Natural killer cell (primary cell): ENCODE measurements around the gene ENPP3. TPM values are rescaled to one million over a fixed set of nuclear protein-coding genes. Genes with fewer than 3 reads are reported as not detected.

Source experiments
- ATAC-seq, 3 donors: fragments of 150-1000 bp in 2 of 3; fragments of 200-7000 bp in 1 of 3; cut with Tn5 transposase; 1 replicate in 1 of 3; 2 replicates in 2 of 3; pipeline ENCODE4 v1.10.0; 2021; ENCODE audit warnings: mild to moderate bottlenecking in 2 of 3, moderate library complexity in 2 of 3
- DNase-seq, 2 donors: peaks; one replicate each; pipeline versions ENCODE4 v3.0.0 to v3.0.0-alpha.2; 2013 to 2021; ENCODE audit warnings: mixed read lengths in 1 of 2
- H3K27ac ChIP-seq: one replicate; pipeline ENCODE4 v1.5.1; 2013; ENCODE audit warnings: mild to moderate bottlenecking, low read length
- H3K27me3 ChIP-seq: one replicate; pipeline ENCODE4 v1.6.1; 2013; ENCODE audit warnings: low read length; ENCODE audit not compliant: control insufficient read depth, insufficient read depth
- H3K36me3 ChIP-seq: one replicate; pipeline ENCODE4 v1.6.1; 2013; ENCODE audit warnings: low read length; ENCODE audit not compliant: control insufficient read depth, insufficient read depth
- H3K4me1 ChIP-seq: one replicate; pipeline ENCODE4 v1.6.1; 2013; ENCODE audit warnings: low read length; ENCODE audit not compliant: control insufficient read depth, insufficient read depth
- H3K4me3 ChIP-seq: one replicate; pipeline ENCODE4 v1.5.1; 2013; ENCODE audit warnings: low read length
- H3K9me3 ChIP-seq: one replicate; pipeline ENCODE4 v1.6.1; 2013; ENCODE audit warnings: low read length; ENCODE audit not compliant: control insufficient read depth, insufficient read depth
- H3K27ac Mint-ChIP-seq, 2 donors: one replicate each; pipeline ENCODE4 v1.8.0; 2022; ENCODE audit warnings: mild to moderate bottlenecking in 2 of 2, mixed read lengths in 2 of 2, moderate library complexity in 1 of 2
- H3K27me3 Mint-ChIP-seq, 2 donors: one replicate each; pipeline ENCODE4 v1.8.0; 2022; ENCODE audit warnings: low read depth in 2 of 2, mixed read lengths in 2 of 2
- H3K36me3 Mint-ChIP-seq: one replicate; pipeline ENCODE4 v1.8.0; 2022; ENCODE audit warnings: mixed read lengths
- H3K4me1 Mint-ChIP-seq, 2 donors: one replicate each; pipeline ENCODE4 v1.8.0; 2022; ENCODE audit warnings: mixed read lengths in 2 of 2
- H3K4me3 Mint-ChIP-seq: one replicate; pipeline ENCODE4 v1.8.0; 2022; ENCODE audit warnings: mild to moderate bottlenecking, moderate library complexity, mixed read lengths
- H3K9me3 Mint-ChIP-seq, 2 donors: one replicate each; pipeline ENCODE4 v1.8.0; 2022; ENCODE audit warnings: mixed read lengths in 2 of 2
- CTCF ChIP-seq: fragments of 200-600 bp; IDR thresholded peaks from one replicate; pipeline ENCODE4 v1.8.0; 2022; ENCODE audit warnings: antibody characterized with exemption
- WGBS: methylation state at CpG from one replicate; pipeline ENCODE4 v1.1.7; 2013; ENCODE audit warnings: missing lambda C conversion rate; ENCODE audit not compliant: insufficient coverage; 5-methylcytosine and 5-hydroxymethylcytosine counted together
- intact Hi-C: fragments of 100-400 bp; cut with micrococcal nuclease; formaldehyde crosslinking; loops from one replicate; pipeline ENCODE4 v1.14.2; 2022
- total RNA-seq, 4 donors: library from RNA; stranded (reverse); fragments of 120-200 nt in 1 of 4; gene quantifications; one replicate each; pipeline versions ENCODE4 v1.2.3 to v1.2.4, GENCODE V29; 2013 to 2022

ENPP3 gene
- total RNA-seq, 3 donors from 2014 or later (not counting 1 experiment from before 2014, with no cell fraction given), result 0.33 to 32.4 (median 1.8) TPM

- Histone ChIP-seq H3K4me3 (no peak overlapping the region), H3K4me1 (no peaks in the 10 kb centered on the region), H3K27me3 (no peaks in the 10 kb centered on the region), H3K9me3 (no peaks in the 10 kb centered on the region), H3K36me3 (no peaks in the 10 kb centered on the region), H3K27ac (no peak overlapping the region)
- H3K9me3 Mint-ChIP-seq, result no peaks in the 10 kb centered on the region
- ATAC-seq (no peak), DNase-seq (no peak)
- peaks cover 0 to 3% of the 10 kb centered on the region in 2 donors for H3K27me3 Mint-ChIP-seq
- no peak overlapping the region for H3K27ac Mint-ChIP-seq
- H3K36me3 Mint-ChIP-seq, result no peaks in the 10 kb centered on the region
- no peak overlapping the region for H3K4me3 Mint-ChIP-seq
- no peak for TF ChIP-seq CTCF
- 100% methylated on average over 4 of the region's 5 CpGs for WGBS
- H3K4me1 Mint-ChIP-seq, result no peaks in the 10 kb centered on the region
- intact Hi-C loops, result no loop called here
Measured at GRCh38 chr6:131727467-131727866, 90.4 kb downstream of the ENPP3 start.

- intact Hi-C loops, result no loop called here
- H3K36me3 ChIP-seq, result no peaks in the 10 kb centered on the region
- no peaks in the 10 kb centered on the region for H3K27me3 ChIP-seq
- H3K9me3 ChIP-seq, result no peaks in the 10 kb centered on the region
- DNase-seq, result no peak
- Mint-ChIP-seq H3K9me3 (no peaks in the 10 kb centered on the region), H3K36me3 (no peaks in the 10 kb centered on the region), H3K27me3 (peaks cover 0 to 3% of the 10 kb centered on the region in 2 donors), H3K4me3 (no peak overlapping the region), H3K4me1 (no peaks in the 10 kb centered on the region), H3K27ac (no peak overlapping the region)
- H3K4me3 ChIP-seq, result no peak overlapping the region
- no peak overlapping the region for H3K27ac ChIP-seq
- ATAC-seq, result no peak
- TF ChIP-seq CTCF, result no peak
- WGBS, result 84% methylated on average over 4 of the region's 4 CpGs
- no peaks in the 10 kb centered on the region for H3K4me1 ChIP-seq
Measured at GRCh38 chr6:131727868-131728267, 90.8 kb downstream of the ENPP3 start.

GRCh38 chr6:131728296-131728939 is 91.3 kb downstream of the ENPP3 start:
- H3K27ac ChIP-seq, result no peak overlapping the region
- ATAC-seq (no peak), DNase-seq (no peak)
- no peaks in the 10 kb centered on the region for H3K4me1 ChIP-seq
- Mint-ChIP-seq H3K27me3 (peaks cover 0 to 3% of the 10 kb centered on the region in 2 donors), H3K4me1 (no peaks in the 10 kb centered on the region), H3K27ac (no peak overlapping the region), H3K36me3 (no peaks in the 10 kb centered on the region), H3K4me3 (no peak overlapping the region), H3K9me3 (no peaks in the 10 kb centered on the region)
- H3K36me3 ChIP-seq, result no peaks in the 10 kb centered on the region
- TF ChIP-seq CTCF, result no peak
- no peak overlapping the region for H3K4me3 ChIP-seq
- H3K9me3 ChIP-seq, result no peaks in the 10 kb centered on the region
- H3K27me3 ChIP-seq, result no peaks in the 10 kb centered on the region
- intact Hi-C loops, result no loop called here
- WGBS, result 55% methylated on average over 2 of the region's 3 CpGs

GRCh38 chr6:131729550-131729949 is 92.4 kb downstream of the ENPP3 start:
- DNase-seq (no peak), ATAC-seq (no peak)
- Mint-ChIP-seq H3K4me3 (no peak overlapping the region), H3K4me1 (no peaks in the 10 kb centered on the region), H3K27ac (no peak overlapping the region), H3K9me3 (no peaks in the 10 kb centered on the region), H3K27me3 (peaks cover 0 to 3% of the 10 kb centered on the region in 2 donors), H3K36me3 (no peaks in the 10 kb centered on the region)
- Histone ChIP-seq H3K27me3 (no peaks in the 10 kb centered on the region), H3K4me1 (no peaks in the 10 kb centered on the region), H3K9me3 (no peaks in the 10 kb centered on the region), H3K27ac (no peak overlapping the region), H3K36me3 (no peaks in the 10 kb centered on the region), H3K4me3 (no peak overlapping the region)
- intact Hi-C loops, result no loop called here
- no peak for TF ChIP-seq CTCF
- 80% methylated on average over 3 of the region's 4 CpGs for WGBS
